CD14-positive monocyte (primary cell): ENCODE results near the gene VIM. TPM values are rescaled to one million over a fixed set of nuclear protein-coding genes. Genes with fewer than 3 reads are reported as not detected.
A peak's percentile ranks its signal among the peaks of the same experiment; 100 is the strongest.

Experiments
- DNase-seq, 3 donors: peaks; one replicate each; pipeline ENCODE4 v3.0.0-alpha.2; 2011 to 2022
- H2AFZ ChIP-seq: 2 replicates; pipeline ENCODE4 v1.6.0; 2012; ENCODE audit warnings: mild to moderate bottlenecking, low read depth, low read length, inconsistent platforms; ENCODE audit not compliant: insufficient read depth, poor library complexity, severe bottlenecking
- H3K27ac ChIP-seq, 2 donors: 1 replicate in 1 of 2; 2 replicates in 1 of 2; pipeline ENCODE4 v1.5.1; 2012 to 2013; ENCODE audit warnings: low read length in 2 of 2, control low read depth in 1 of 2, inconsistent platforms in 1 of 2, low read depth in 1 of 2, mild to moderate bottlenecking in 1 of 2
- H3K27me3 ChIP-seq, 2 donors: one replicate each; pipeline versions ENCODE4 v1.6.0 to v1.6.1; 2011 to 2013; ENCODE audit warnings: low read length in 2 of 2; ENCODE audit not compliant: control insufficient read depth in 2 of 2, insufficient read depth in 2 of 2
- H3K36me3 ChIP-seq, 2 donors: replicated peaks in 1 of 2; 1 replicate in 1 of 2; 2 replicates in 1 of 2; pipeline versions ENCODE4 v1.5.1 to v1.6.1; 2012 to 2013; ENCODE audit warnings: low read length in 2 of 2, control low read depth in 1 of 2, inconsistent platforms in 1 of 2, mild to moderate bottlenecking in 1 of 2; ENCODE audit not compliant: insufficient read depth in 2 of 2, control insufficient read depth in 1 of 2
- H3K4me1 ChIP-seq, 2 donors: 1 replicate in 1 of 2; 2 replicates in 1 of 2; pipeline versions ENCODE4 v1.5.1 to v1.6.1; 2012 to 2013; ENCODE audit warnings: low read length in 2 of 2, control low read depth in 1 of 2, inconsistent platforms in 1 of 2, mild to moderate bottlenecking in 1 of 2, moderate library complexity in 1 of 2; ENCODE audit not compliant: insufficient read depth in 2 of 2, control insufficient read depth in 1 of 2
- H3K4me2 ChIP-seq: replicated peaks from 2 replicates; pipeline ENCODE3; 2012; ENCODE audit warnings: low read length, moderate library complexity, mild to moderate bottlenecking; ENCODE audit not compliant: poor library complexity, severe bottlenecking; ENCODE audit errors: extremely low read depth
- H3K4me3 ChIP-seq, 3 experiments: fragments of 200-600 bp in 1 of 3; sonication (generic) in 1 of 3; replicated peaks in 1 of 3; 1 replicate in 2 of 3; 2 replicates in 1 of 3; pipeline ENCODE4 v1.5.1; 2011 to 2013; ENCODE audit warnings: low read length in 3 of 3, mild to moderate bottlenecking in 3 of 3, control low read depth in 2 of 3, low read depth in 2 of 3, inconsistent platforms in 1 of 3, moderate library complexity in 1 of 3
- H3K79me2 ChIP-seq: 2 replicates; pipeline ENCODE4 v1.6.0; 2012; ENCODE audit warnings: mild to moderate bottlenecking, control low read depth, inconsistent platforms, low read length, moderate library complexity; ENCODE audit not compliant: insufficient read depth
- H3K9ac ChIP-seq: 2 replicates; pipeline ENCODE4 v1.6.0; 2017; ENCODE audit warnings: low read length, mild to moderate bottlenecking; ENCODE audit not compliant: insufficient read depth, poor library complexity, severe bottlenecking
- H3K9me3 ChIP-seq, 2 donors: replicated peaks in 1 of 2; 1 replicate in 1 of 2; 2 replicates in 1 of 2; pipeline versions ENCODE4 v1.5.1 to v1.6.1; 2012 to 2013; ENCODE audit warnings: low read length in 2 of 2, control low read depth in 1 of 2; ENCODE audit not compliant: control insufficient read depth in 1 of 2, insufficient read depth in 1 of 2
- H4K20me1 ChIP-seq: 2 replicates; pipeline ENCODE4 v1.6.0; 2012; ENCODE audit warnings: mild to moderate bottlenecking, low read length, control low read depth, moderate library complexity; ENCODE audit not compliant: insufficient read depth
- H3K27ac Mint-ChIP-seq, 7 donors: one replicate each; pipeline ENCODE4 v1.8.0; 2020; ENCODE audit warnings: mild to moderate bottlenecking in 7 of 7, mixed read lengths in 7 of 7, moderate library complexity in 6 of 7, inconsistent platforms in 2 of 7
- H3K27me3 Mint-ChIP-seq, 3 donors: one replicate each; pipeline ENCODE4 v1.8.0; 2021 to 2022; ENCODE audit warnings: low read depth in 3 of 3, mild to moderate bottlenecking in 3 of 3, mixed read lengths in 3 of 3, moderate library complexity in 3 of 3, inconsistent platforms in 1 of 3
- H3K36me3 Mint-ChIP-seq, 2 donors: one replicate each; pipeline ENCODE4 v1.8.0; 2020; ENCODE audit warnings: mixed read lengths in 2 of 2, inconsistent platforms in 1 of 2, mild to moderate bottlenecking in 1 of 2
- H3K4me1 Mint-ChIP-seq: one replicate; pipeline ENCODE4 v1.8.0; 2020; ENCODE audit warnings: mild to moderate bottlenecking, mixed read lengths
- H3K4me3 Mint-ChIP-seq, 2 donors: one replicate each; pipeline ENCODE4 v1.8.0; 2020; ENCODE audit warnings: mild to moderate bottlenecking in 2 of 2, mixed read lengths in 2 of 2, moderate library complexity in 1 of 2
- H3K9me3 Mint-ChIP-seq, 7 donors: one replicate each; pipeline ENCODE4 v1.8.0; 2020 to 2022; ENCODE audit warnings: mixed read lengths in 7 of 7, mild to moderate bottlenecking in 6 of 7, moderate library complexity in 6 of 7, inconsistent platforms in 2 of 7
- CTCF ChIP-seq: fragments of 200-600 bp; IDR thresholded peaks from one replicate; pipeline ENCODE4 v1.8.0; 2022; ENCODE audit warnings: antibody characterized with exemption, mild to moderate bottlenecking
- WGBS: methylation state at CpG from one replicate; pipeline ENCODE4 v1.1.5; 2013; ENCODE audit warnings: missing lambda C conversion rate; ENCODE audit not compliant: insufficient coverage; 5-methylcytosine and 5-hydroxymethylcytosine counted together
- intact Hi-C, 2 donors: fragments of 100-400 bp; cut with micrococcal nuclease; formaldehyde crosslinking; loops; one replicate each; pipeline versions ENCODE4 v1.15.0 to v1.15.1; 2023
- polyA plus RNA-seq, 3 donors: library from polyadenylated mRNA; depleted of rRNA in 1 of 3; unstranded in 2 of 3; stranded (reverse) in 1 of 3; fragments of 300-500 nt in 2 of 3; fragments of >200 nt in 1 of 3; fragmentation: Illumina TruSeq in 2 of 3; gene quantifications; 1 replicate in 2 of 3; 2 replicates in 1 of 3; pipeline ENCODE4 v1.2.3, GENCODE V29; 2012 to 2021

VIM gene
- polyA plus RNA-seq, 3 donors = 697 to 4,055 (median 932) TPM

DNA sequence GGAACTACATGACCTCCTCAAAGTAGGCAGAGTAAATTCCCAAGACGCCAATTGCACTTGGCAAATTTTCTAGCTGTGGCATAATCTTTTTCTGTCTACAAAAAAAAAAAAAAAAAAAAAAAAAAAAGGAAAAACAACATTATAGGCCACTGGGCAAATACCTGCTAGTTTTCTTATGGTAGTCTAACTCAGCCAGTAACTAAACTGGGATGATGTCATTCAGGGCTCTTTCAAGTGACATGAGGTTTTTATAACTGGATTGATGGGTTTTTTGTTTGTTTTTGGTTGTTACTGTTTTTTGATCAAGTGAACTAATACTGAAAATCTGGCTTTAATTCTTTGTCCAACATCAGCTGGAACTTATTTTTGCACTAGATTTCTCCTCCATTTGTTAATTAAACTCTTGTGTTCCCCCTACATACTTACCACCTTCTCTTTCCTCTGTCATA lies 7.4 kb upstream of the VIM start:
- H3K9ac ChIP-seq = no peak overlapping the region
- H3K79me2 ChIP-seq = peaks cover 54% of the 10 kb centered on the region
- TF ChIP-seq CTCF = no peak
- H3K27me3 ChIP-seq = no peaks in the 10 kb centered on the region
- H2AFZ ChIP-seq = no peak overlapping the region
- no peak overlapping the region for H3K4me3 Mint-ChIP-seq
- peaks cover 0 to 3% (median 0%) of the 10 kb centered on the region in 7 donors for H3K9me3 Mint-ChIP-seq
- no peaks in the 10 kb centered on the region for H3K9me3 ChIP-seq
- peak overlapping the region in 3 of 7 donors; percentile 1 to 15 (median 9) for H3K27ac Mint-ChIP-seq
- no CpG with 5 or more reads among the region's 1 CpG for WGBS
- peaks cover 0 to 2% (median 0%) of the 10 kb centered on the region in 3 donors for H3K27me3 Mint-ChIP-seq
- intact Hi-C loops = no loop called here
- no peaks in the 10 kb centered on the region for H4K20me1 ChIP-seq
- no peak for DNase-seq
- no peak overlapping the region for H3K4me3 ChIP-seq
- peaks cover 20 to 21% of the 10 kb centered on the region in 2 donors for H3K36me3 Mint-ChIP-seq
- H3K4me1 ChIP-seq = peaks cover 38 to 46% of the 10 kb centered on the region in 2 donors
- H3K4me1 Mint-ChIP-seq = peaks cover 52% of the 10 kb centered on the region
- no peak overlapping the region for H3K4me2 ChIP-seq
- no peak overlapping the region for H3K27ac ChIP-seq
- no peaks in the 10 kb centered on the region for H3K36me3 ChIP-seq

- Mint-ChIP-seq H3K4me1 (peaks cover 52% of the 10 kb centered on the region), H3K36me3 (peaks cover 24 to 25% of the 10 kb centered on the region in 2 donors), H3K4me3 (no peak overlapping the region), H3K27ac (peak overlapping the region in 5 of 7 donors; percentile 8 to 86 (median 63)), H3K27me3 (peaks cover 0 to 2% (median 0%) of the 10 kb centered on the region in 3 donors), H3K9me3 (peaks cover 0 to 1% (median 0%) of the 10 kb centered on the region in 7 donors)
- Histone ChIP-seq H3K4me3 (no peak overlapping the region), H2AFZ (no peak overlapping the region), H3K79me2 (peaks cover 69% of the 10 kb centered on the region), H3K27me3 (no peaks in the 10 kb centered on the region), H3K36me3 (no peaks in the 10 kb centered on the region), H3K9me3 (no peaks in the 10 kb centered on the region), H3K4me2 (no peak overlapping the region), H3K27ac (no peak overlapping the region), H3K9ac (no peak overlapping the region), H4K20me1 (no peaks in the 10 kb centered on the region), H3K4me1 (peaks cover 42 to 49% of the 10 kb centered on the region in 2 donors)
- TF ChIP-seq CTCF = no peak
- intact Hi-C loops = no loop called here
- peak in 2 of 3 donors; percentile 70 to 82 for DNase-seq
- 50% methylated on average over 4 of the region's 4 CpGs for WGBS
Observed at GRCh38 chr10:17222329-17222728, 5.7 kb upstream of the VIM start.
